Keratinocyte (primary cell): ENCODE measurements around the gene AQP9. TPM values are rescaled to one million over a fixed set of nuclear protein-coding genes. Genes with fewer than 3 reads are reported as not detected.

Source experiments
- DNase-seq: peaks from one replicate; pipeline ENCODE4 v3.0.0-alpha.2; 2011; ENCODE audit warnings: low read depth, missing footprints, low spot score
- FAIRE-seq: peaks from 2 replicates; lab custom pipeline; 2011; peaks lifted over from hg19 to GRCh38; lab: Jason Lieb, UNC
- H2AFZ ChIP-seq: 2 replicates; pipeline ENCODE4 v1.6.0; 2012; ENCODE audit warnings: low read length, control low read depth, inconsistent platforms; ENCODE audit not compliant: control insufficient read depth
- H3K27ac ChIP-seq: 2 replicates; pipeline ENCODE4 v1.5.1; 2011; ENCODE audit warnings: low read length; ENCODE audit not compliant: control insufficient read depth, insufficient read depth
- H3K27me3 ChIP-seq: 3 replicates; pipeline ENCODE4 v1.6.0; 2011; ENCODE audit warnings: low read length; ENCODE audit not compliant: control insufficient read depth, insufficient read depth; ENCODE audit errors: extremely low read depth
- H3K36me3 ChIP-seq, 2 experiments: 2 replicates in 1 of 2; 3 replicates in 1 of 2; pipeline ENCODE4 v1.5.1; 2011; ENCODE audit warnings: low read length in 2 of 2, mild to moderate bottlenecking in 1 of 2; ENCODE audit not compliant: control insufficient read depth in 2 of 2, insufficient read depth in 2 of 2; ENCODE audit errors: extremely low read depth in 1 of 2
- H3K4me1 ChIP-seq: 3 replicates; pipeline ENCODE4 v1.5.1; 2011; ENCODE audit warnings: low read length; ENCODE audit not compliant: control insufficient read depth, insufficient read depth; ENCODE audit errors: extremely low read depth
- H3K4me2 ChIP-seq: 3 replicates; pipeline ENCODE4 v1.6.0; 2011; ENCODE audit warnings: low read depth, low read length; ENCODE audit not compliant: control insufficient read depth, insufficient read depth; ENCODE audit errors: extremely low read depth
- H3K4me3 ChIP-seq, 3 experiments: fragments of 200-600 bp in 1 of 3; sonication (generic) in 1 of 3; 2 replicates in 2 of 3; 3 replicates in 1 of 3; pipeline ENCODE4 v1.5.1; 2011 to 2016; ENCODE audit warnings: low read length in 3 of 3, mild to moderate bottlenecking in 3 of 3, control low read depth in 2 of 3, inconsistent platforms in 1 of 3, low read depth in 1 of 3, mixed read lengths in 1 of 3, mixed run types in 1 of 3, moderate library complexity in 1 of 3; ENCODE audit not compliant: control insufficient read depth in 2 of 3, insufficient read depth in 2 of 3; ENCODE audit errors: extremely low read depth in 1 of 3
- H3K79me2 ChIP-seq: 2 replicates; pipeline ENCODE4 v1.6.0; 2012; ENCODE audit warnings: low read length; ENCODE audit not compliant: control insufficient read depth, insufficient read depth
- H3K9ac ChIP-seq: 3 replicates; pipeline ENCODE4 v1.6.0; 2011; ENCODE audit warnings: low read length; ENCODE audit not compliant: control insufficient read depth, insufficient read depth; ENCODE audit errors: extremely low read depth
- H3K9me1 ChIP-seq: 3 replicates; pipeline ENCODE4 v1.6.0; 2011; ENCODE audit warnings: low read length; ENCODE audit not compliant: control insufficient read depth, insufficient read depth; ENCODE audit errors: extremely low read depth
- H3K9me3 ChIP-seq: 2 replicates; pipeline ENCODE4 v1.5.1; 2012; ENCODE audit warnings: low read depth, low read length; ENCODE audit not compliant: control insufficient read depth
- H4K20me1 ChIP-seq: 3 replicates; pipeline ENCODE4 v1.6.0; 2011; ENCODE audit warnings: low read length; ENCODE audit not compliant: control insufficient read depth, insufficient read depth; ENCODE audit errors: extremely low read depth
- CTCF ChIP-seq, 3 experiments: IDR thresholded peaks in 1 of 3; conservative IDR thresholded peaks in 1 of 3; optimal IDR thresholded peaks in 1 of 3; 2 replicates in 2 of 3; 3 replicates in 1 of 3; pipeline versions ENCODE3 to v1.5.1; 2011; ENCODE audit warnings: low read length in 3 of 3, mild to moderate bottlenecking in 3 of 3, moderate library complexity in 2 of 3, control low read depth in 1 of 3, inconsistent platforms in 1 of 3; ENCODE audit not compliant: insufficient read depth in 2 of 3; ENCODE audit errors: extremely low read depth in 1 of 3
- EZH2 ChIP-seq: IDR thresholded peaks from one replicate; pipeline ENCODE4 v1.6.1; 2012; ENCODE audit warnings: inconsistent platforms, mild to moderate bottlenecking, low read length, moderate library complexity
- dilution Hi-C: fragments of 300-500 bp; cut with MboI; formaldehyde crosslinking; loops from one replicate; pipeline ENCODE4 v1.7.0; 2020; ENCODE audit warnings: low sequenced_read_pairs; ENCODE audit not compliant: extremely low pct_ligation_motif_present
- polyA minus RNA-seq, 3 experiments: library from RNA; depleted of rRNA, polyadenylated mRNA; stranded (reverse); fragments of >200 nt; gene quantifications; 1 replicate in 1 of 3; 2 replicates in 1 of 3; 3 replicates in 1 of 3; pipeline ENCODE4 v1.2.3, GENCODE V29; 2011
- polyA plus RNA-seq, 5 experiments: library from polyadenylated mRNA; depleted of rRNA in 3 of 5; stranded (reverse) in 3 of 5; stranded (forward) in 1 of 5; unstranded in 1 of 5; fragments of >200 nt; gene quantifications; 1 replicate in 1 of 5; 2 replicates in 3 of 5; 3 replicates in 1 of 5; pipeline versions ENCODE4 v1.2.1 to v1.2.3, GENCODE V29; 2011 to 2012; ENCODE audit warnings: missing spikeins in 2 of 5, low read depth in 1 of 5, low replicate concordance in 1 of 5

AQP9 gene
- polyA plus RNA-seq (1.5 to 3.6 TPM (median 2.6 TPM) in 3 replicates), polyA minus RNA-seq (0.59 to 8.0 TPM (median 4.1 TPM) in 3 replicates)
- polyA plus RNA-seq (2011; ENCODE audit: low read depth): 15.3 TPM
- polyA plus RNA-seq (2011; cell fraction: cytosol; rRNA removed): 0.58 and 1.3 TPM in 2 replicates
- polyA plus RNA-seq (2011; cell fraction: nucleus; rRNA removed): 2.6 and 3.8 TPM in 2 replicates
- polyA plus RNA-seq (2012; ENCODE audit: low replicate concordance): 0.91 and 18.3 TPM in 2 replicates
- not detected for polyA minus RNA-seq (2011; cell fraction: cytosol; rRNA and poly(A)+ RNA removed)
- polyA minus RNA-seq (2011; cell fraction: nucleus; rRNA and poly(A)+ RNA removed): 3.5 and 3.7 TPM in 2 replicates

- no peaks in the 10 kb centered on the region for H4K20me1 ChIP-seq
- H3K4me2 ChIP-seq: peak within 1 kb of the TSS; percentile 8
- no peak within 1 kb of the TSS for H3K9ac ChIP-seq
- H3K9me1 ChIP-seq: no peaks in the 10 kb centered on the region
- peaks cover 30% of the 10 kb centered on the region for H3K4me1 ChIP-seq
- FAIRE-seq (peak; percentile 91), DNase-seq (no peak)
- dilution Hi-C loops: no loop called here
- no peaks in the 10 kb centered on the region for H3K27me3 ChIP-seq
- no peak within 1 kb of the TSS for H3K4me3 ChIP-seq
- H3K36me3 ChIP-seq: no peaks in the 10 kb centered on the region
- peak within 1 kb of the TSS; percentile 76 for H2AFZ ChIP-seq
- H3K27ac ChIP-seq: peak within 1 kb of the TSS; percentile 2
- TF ChIP-seq EZH2 (no peak), CTCF (optimal IDR thresholded peaks at IDR 0.05 in 1 of 3, IDR thresholded peaks at IDR 0.05 in 1 of 3, conservative IDR thresholded peaks at IDR 0.05 in 1 of 3; ENCODE audit: extremely low read depth in 1 of 3, insufficient read depth in 2 of 3, low read length in 3 of 3) (no peak)
- H3K9me3 ChIP-seq: no peaks in the 10 kb centered on the region
- H3K79me2 ChIP-seq: no peaks in the 10 kb centered on the region
Measured at GRCh38 chr15:58138106-58138505, at the start of gene AQP9. TSS of gene AQP9 (plus strand) at chr15:58138381. CDS start at chr15:58138566, 185 bp downstream.

GRCh38 chr15:58095415-58095814 lies 42.8 kb upstream of the AQP9 start:
- Histone ChIP-seq H3K36me3 (no peaks in the 10 kb centered on the region), H3K27ac (no peak overlapping the region), H3K27me3 (no peaks in the 10 kb centered on the region), H3K9me1 (no peaks in the 10 kb centered on the region), H3K9me3 (no peaks in the 10 kb centered on the region), H3K4me1 (no peaks in the 10 kb centered on the region), H3K4me2 (no peak overlapping the region), H3K79me2 (no peaks in the 10 kb centered on the region), H3K9ac (no peak overlapping the region), H3K4me3 (no peak overlapping the region), H4K20me1 (no peaks in the 10 kb centered on the region), H2AFZ (no peak overlapping the region)
- FAIRE-seq (no peak), DNase-seq (no peak)
- dilution Hi-C loops: no loop called here
- TF ChIP-seq CTCF (optimal IDR thresholded peaks at IDR 0.05 in 1 of 3, IDR thresholded peaks at IDR 0.05 in 1 of 3, conservative IDR thresholded peaks at IDR 0.05 in 1 of 3; ENCODE audit: extremely low read depth in 1 of 3, insufficient read depth in 2 of 3, low read length in 3 of 3) (no peak), EZH2 (no peak)
